CD14-positive monocyte (primary cell): Measurements from ENCODE around the gene HACD4. TPM values are rescaled to one million over a fixed set of nuclear protein-coding genes. Genes with fewer than 3 reads are reported as not detected.
"Not testable (repeated sequence)": the region's sequence is repeated elsewhere in the genome, so short reads cannot be mapped to it uniquely, and the experiment has no call there.

Experiments used
- DNase-seq, 3 donors: peaks; one replicate each; pipeline ENCODE4 v3.0.0-alpha.2; 2011 to 2022
- H2AFZ ChIP-seq: 2 replicates; pipeline ENCODE4 v1.6.0; 2012; ENCODE audit warnings: mild to moderate bottlenecking, low read depth, low read length, inconsistent platforms; ENCODE audit not compliant: insufficient read depth, poor library complexity, severe bottlenecking
- H3K27ac ChIP-seq, 2 donors: 1 replicate in 1 of 2; 2 replicates in 1 of 2; pipeline ENCODE4 v1.5.1; 2012 to 2013; ENCODE audit warnings: low read length in 2 of 2, control low read depth in 1 of 2, inconsistent platforms in 1 of 2, low read depth in 1 of 2, mild to moderate bottlenecking in 1 of 2
- H3K27me3 ChIP-seq, 2 donors: one replicate each; pipeline versions ENCODE4 v1.6.0 to v1.6.1; 2011 to 2013; ENCODE audit warnings: low read length in 2 of 2; ENCODE audit not compliant: control insufficient read depth in 2 of 2, insufficient read depth in 2 of 2
- H3K36me3 ChIP-seq, 2 donors: replicated peaks in 1 of 2; 1 replicate in 1 of 2; 2 replicates in 1 of 2; pipeline versions ENCODE4 v1.5.1 to v1.6.1; 2012 to 2013; ENCODE audit warnings: low read length in 2 of 2, control low read depth in 1 of 2, inconsistent platforms in 1 of 2, mild to moderate bottlenecking in 1 of 2; ENCODE audit not compliant: insufficient read depth in 2 of 2, control insufficient read depth in 1 of 2
- H3K4me1 ChIP-seq, 2 donors: 1 replicate in 1 of 2; 2 replicates in 1 of 2; pipeline versions ENCODE4 v1.5.1 to v1.6.1; 2012 to 2013; ENCODE audit warnings: low read length in 2 of 2, control low read depth in 1 of 2, inconsistent platforms in 1 of 2, mild to moderate bottlenecking in 1 of 2, moderate library complexity in 1 of 2; ENCODE audit not compliant: insufficient read depth in 2 of 2, control insufficient read depth in 1 of 2
- H3K4me2 ChIP-seq: replicated peaks from 2 replicates; pipeline ENCODE3; 2012; ENCODE audit warnings: low read length, moderate library complexity, mild to moderate bottlenecking; ENCODE audit not compliant: poor library complexity, severe bottlenecking; ENCODE audit errors: extremely low read depth
- H3K4me3 ChIP-seq, 3 experiments: fragments of 200-600 bp in 1 of 3; sonication (generic) in 1 of 3; replicated peaks in 1 of 3; 1 replicate in 2 of 3; 2 replicates in 1 of 3; pipeline ENCODE4 v1.5.1; 2011 to 2013; ENCODE audit warnings: low read length in 3 of 3, mild to moderate bottlenecking in 3 of 3, control low read depth in 2 of 3, low read depth in 2 of 3, inconsistent platforms in 1 of 3, moderate library complexity in 1 of 3
- H3K79me2 ChIP-seq: 2 replicates; pipeline ENCODE4 v1.6.0; 2012; ENCODE audit warnings: mild to moderate bottlenecking, control low read depth, inconsistent platforms, low read length, moderate library complexity; ENCODE audit not compliant: insufficient read depth
- H3K9ac ChIP-seq: 2 replicates; pipeline ENCODE4 v1.6.0; 2017; ENCODE audit warnings: low read length, mild to moderate bottlenecking; ENCODE audit not compliant: insufficient read depth, poor library complexity, severe bottlenecking
- H3K9me3 ChIP-seq, 2 donors: replicated peaks in 1 of 2; 1 replicate in 1 of 2; 2 replicates in 1 of 2; pipeline versions ENCODE4 v1.5.1 to v1.6.1; 2012 to 2013; ENCODE audit warnings: low read length in 2 of 2, control low read depth in 1 of 2; ENCODE audit not compliant: control insufficient read depth in 1 of 2, insufficient read depth in 1 of 2
- H4K20me1 ChIP-seq: 2 replicates; pipeline ENCODE4 v1.6.0; 2012; ENCODE audit warnings: mild to moderate bottlenecking, low read length, control low read depth, moderate library complexity; ENCODE audit not compliant: insufficient read depth
- H3K27ac Mint-ChIP-seq, 7 donors: one replicate each; pipeline ENCODE4 v1.8.0; 2020; ENCODE audit warnings: mild to moderate bottlenecking in 7 of 7, mixed read lengths in 7 of 7, moderate library complexity in 6 of 7, inconsistent platforms in 2 of 7
- H3K27me3 Mint-ChIP-seq, 3 donors: one replicate each; pipeline ENCODE4 v1.8.0; 2021 to 2022; ENCODE audit warnings: low read depth in 3 of 3, mild to moderate bottlenecking in 3 of 3, mixed read lengths in 3 of 3, moderate library complexity in 3 of 3, inconsistent platforms in 1 of 3
- H3K36me3 Mint-ChIP-seq, 2 donors: one replicate each; pipeline ENCODE4 v1.8.0; 2020; ENCODE audit warnings: mixed read lengths in 2 of 2, inconsistent platforms in 1 of 2, mild to moderate bottlenecking in 1 of 2
- H3K4me1 Mint-ChIP-seq: one replicate; pipeline ENCODE4 v1.8.0; 2020; ENCODE audit warnings: mild to moderate bottlenecking, mixed read lengths
- H3K4me3 Mint-ChIP-seq, 2 donors: one replicate each; pipeline ENCODE4 v1.8.0; 2020; ENCODE audit warnings: mild to moderate bottlenecking in 2 of 2, mixed read lengths in 2 of 2, moderate library complexity in 1 of 2
- H3K9me3 Mint-ChIP-seq, 7 donors: one replicate each; pipeline ENCODE4 v1.8.0; 2020 to 2022; ENCODE audit warnings: mixed read lengths in 7 of 7, mild to moderate bottlenecking in 6 of 7, moderate library complexity in 6 of 7, inconsistent platforms in 2 of 7
- CTCF ChIP-seq: fragments of 200-600 bp; IDR thresholded peaks from one replicate; pipeline ENCODE4 v1.8.0; 2022; ENCODE audit warnings: antibody characterized with exemption, mild to moderate bottlenecking
- WGBS: methylation state at CpG from one replicate; pipeline ENCODE4 v1.1.5; 2013; ENCODE audit warnings: missing lambda C conversion rate; ENCODE audit not compliant: insufficient coverage; 5-methylcytosine and 5-hydroxymethylcytosine counted together
- intact Hi-C, 2 donors: fragments of 100-400 bp; cut with micrococcal nuclease; formaldehyde crosslinking; loops; one replicate each; pipeline versions ENCODE4 v1.15.0 to v1.15.1; 2023
- polyA plus RNA-seq, 3 donors: library from polyadenylated mRNA; depleted of rRNA in 1 of 3; unstranded in 2 of 3; stranded (reverse) in 1 of 3; fragments of 300-500 nt in 2 of 3; fragments of >200 nt in 1 of 3; fragmentation: Illumina TruSeq in 2 of 3; gene quantifications; 1 replicate in 2 of 3; 2 replicates in 1 of 3; pipeline ENCODE4 v1.2.3, GENCODE V29; 2012 to 2021

HACD4 gene
- polyA plus RNA-seq, 3 donors = 23.9 to 28.7 (median 27.5) TPM

GRCh38 chr9:20978249-20978648 is 53.2 kb downstream of the HACD4 start:
- no peaks in the 10 kb centered on the region for H4K20me1 ChIP-seq
- H3K36me3 ChIP-seq = peaks cover 0 to 11% of the 10 kb centered on the region in 2 donors
- no peak overlapping the region for H3K4me2 ChIP-seq
- peaks cover 0 to 1% (median 0%) of the 10 kb centered on the region in 3 donors for H3K27me3 Mint-ChIP-seq
- H3K27me3 ChIP-seq = no peaks in the 10 kb centered on the region
- H3K4me3 Mint-ChIP-seq = no peak overlapping the region
- no CpG with 5 or more reads among the region's 2 CpGs for WGBS
- intact Hi-C loops = loop anchor here in 1 of 2 donors (5.0 kb wide), 1 partner anchor 54 kb away; the partner anchor contains the start of gene HACD4
- H3K4me3 ChIP-seq = no peak overlapping the region
- peak overlapping the region in 1 of 7 donors; percentile 66 for H3K27ac Mint-ChIP-seq
- no peak for DNase-seq
- H3K4me1 Mint-ChIP-seq = peaks cover 15% of the 10 kb centered on the region
- peaks cover 0 to 7% (median 5%) of the 10 kb centered on the region in 7 donors for H3K9me3 Mint-ChIP-seq
- peaks cover 26% of the 10 kb centered on the region in 2 donors for H3K36me3 Mint-ChIP-seq
- no peak for TF ChIP-seq CTCF
- no peak overlapping the region for H2AFZ ChIP-seq
- no peak overlapping the region for H3K27ac ChIP-seq
- no peaks in the 10 kb centered on the region for H3K79me2 ChIP-seq
- peaks cover 17 to 18% of the 10 kb centered on the region in 2 donors for H3K4me1 ChIP-seq
- H3K9me3 ChIP-seq = peaks cover 17 to 25% of the 10 kb centered on the region in 2 donors
- H3K9ac ChIP-seq = no peak overlapping the region

- peaks cover 27 to 28% of the 10 kb centered on the region in 2 donors for H3K36me3 Mint-ChIP-seq
- not testable (repeated sequence) for H3K4me3 Mint-ChIP-seq, H3K4me1 Mint-ChIP-seq, H4K20me1 ChIP-seq, H3K27me3 Mint-ChIP-seq, H3K27me3 ChIP-seq, H3K27ac Mint-ChIP-seq, H3K79me2 ChIP-seq, H3K4me1 ChIP-seq, H3K4me3 ChIP-seq, H3K4me2 ChIP-seq, H3K9ac ChIP-seq, H2AFZ ChIP-seq
- peak; percentile 32 to 76 (median 49) for DNase-seq
- peaks cover 25 to 37% of the 10 kb centered on the region in 2 donors for H3K9me3 ChIP-seq
- 0% methylated on average over 2 of the region's 2 CpGs for WGBS
- peaks cover 2 to 15% (median 9%) of the 10 kb centered on the region in 7 donors for H3K9me3 Mint-ChIP-seq
- H3K27ac ChIP-seq = peak overlapping the region; percentile 37 to 76
- H3K36me3 ChIP-seq = peaks cover 0 to 11% of the 10 kb centered on the region in 2 donors
- intact Hi-C loops = loop anchor here in 1 of 2 donors (5.0 kb wide), 1 partner anchor 123 kb away; no protein-coding TSS in a partner anchor
Observed at GRCh38 chr9:20974191-20974938, 57.1 kb downstream of the HACD4 start.

GRCh38 chr9:20973246-20973947 is 58.0 kb downstream of the HACD4 start:
- H3K27ac Mint-ChIP-seq = not testable (repeated sequence)

More at GRCh38 chr9:20973246-20973947, 58.0 kb downstream of the HACD4 start:
- H3K36me3 ChIP-seq = peaks cover 0 to 11% of the 10 kb centered on the region in 2 donors
- not testable (repeated sequence) for H4K20me1 ChIP-seq, H3K27me3 Mint-ChIP-seq, H3K9ac ChIP-seq, H3K27me3 ChIP-seq, H3K4me1 ChIP-seq, H3K4me1 Mint-ChIP-seq, H3K4me2 ChIP-seq, H3K79me2 ChIP-seq, H3K4me3 Mint-ChIP-seq, H2AFZ ChIP-seq
- peak; percentile 45 to 83 (median 48) for DNase-seq
- 31% methylated on average over 2 of the region's 2 CpGs for WGBS
- peaks cover 24 to 30% of the 10 kb centered on the region in 2 donors for H3K36me3 Mint-ChIP-seq
- peaks cover 2 to 15% (median 9%) of the 10 kb centered on the region in 7 donors for H3K9me3 Mint-ChIP-seq
- intact Hi-C loops = loop anchor here in 1 of 2 donors (5.0 kb wide), 1 partner anchor 124 kb away; no protein-coding TSS in a partner anchor
- H3K4me3 ChIP-seq = peak overlapping the region in 1 of 3 experiments; percentile 23
- peak overlapping the region; percentile 8 to 76 for H3K27ac ChIP-seq
- peaks cover 25 to 37% of the 10 kb centered on the region in 2 donors for H3K9me3 ChIP-seq
